Natural killer cell treated with Interleukin-12 subunit alpha and Interleukin-12 subunit beta and Interleukin-15 and Interleukin-18, amount 100 ng/mL, for 72 hours (primary cell): ENCODE results near the gene QRICH1. TPM values are rescaled to one million over a fixed set of nuclear protein-coding genes. Genes with fewer than 3 reads are reported as not detected.
"Not testable (repeated sequence)": the region's sequence is repeated elsewhere in the genome, so short reads cannot be mapped to it uniquely, and the experiment has no call there.

Experiments
- ATAC-seq, 2 donors: fragments of 150-1000 bp; cut with Tn5 transposase in 1 of 2; sonication (Bioruptor Pico), chemical (Tn5 transposase) in 1 of 2; 2 replicates each; pipeline ENCODE4 v1.10.0; 2021
- DNase-seq: peaks from one replicate; pipeline ENCODE4 v3.0.0; 2022; ENCODE audit warnings: low spot score
- H3K27ac Mint-ChIP-seq, 2 donors: 1 replicate in 1 of 2; 2 replicates in 1 of 2; pipeline ENCODE4 v1.8.0; 2022; ENCODE audit warnings: mixed read lengths in 2 of 2, mild to moderate bottlenecking in 1 of 2, moderate library complexity in 1 of 2
- H3K27me3 Mint-ChIP-seq, 2 donors: 1 replicate in 1 of 2; 2 replicates in 1 of 2; pipeline ENCODE4 v1.8.0; 2022; ENCODE audit warnings: mixed read lengths in 2 of 2
- H3K36me3 Mint-ChIP-seq: one replicate; pipeline ENCODE4 v1.8.0; 2022; ENCODE audit warnings: mixed read lengths
- H3K4me1 Mint-ChIP-seq, 2 donors: 1 replicate in 1 of 2; 2 replicates in 1 of 2; pipeline ENCODE4 v1.8.0; 2022; ENCODE audit warnings: low read depth in 2 of 2, mixed read lengths in 2 of 2, mild to moderate bottlenecking in 1 of 2
- H3K4me3 Mint-ChIP-seq: one replicate; pipeline ENCODE4 v1.8.0; 2022; ENCODE audit warnings: mixed read lengths
- H3K9me3 Mint-ChIP-seq: 2 replicates; pipeline ENCODE4 v1.8.0; 2022; ENCODE audit warnings: mixed read lengths
- total RNA-seq, 2 donors: library from RNA; stranded (reverse); gene quantifications; one replicate each; pipeline ENCODE4 v1.2.3, GENCODE V29; 2022

The QRICH1 gene
- total RNA-seq, 2 donors from 2014 or later, result 127 to 145 TPM

GRCh38 chr3:49015072-49015471 is 78.8 kb downstream of the QRICH1 start:
- Mint-ChIP-seq H3K36me3 (no peaks in the 10 kb centered on the region), H3K9me3 (no peaks in the 10 kb centered on the region), H3K4me3 (no peak overlapping the region), H3K27ac (no peak overlapping the region), H3K27me3 (no peaks in the 10 kb centered on the region), H3K4me1 (peaks cover 11 to 17% of the 10 kb centered on the region in 2 donors)
- DNase-seq, result no peak
- ATAC-seq, result no peak

- DNase-seq (no peak), ATAC-seq (peak in 1 of 2 donors; percentile 22)
- no peaks in the 10 kb centered on the region for H3K27me3 Mint-ChIP-seq
- no peaks in the 10 kb centered on the region for H3K9me3 Mint-ChIP-seq
- no peak overlapping the region for H3K4me3 Mint-ChIP-seq
- H3K36me3 Mint-ChIP-seq, result no peaks in the 10 kb centered on the region
- H3K27ac Mint-ChIP-seq, result no peak overlapping the region
- H3K4me1 Mint-ChIP-seq, result peaks cover 17 to 22% of the 10 kb centered on the region in 2 donors
Measured at GRCh38 chr3:49013738-49014660, 79.9 kb downstream of the QRICH1 start.

GRCh38 chr3:49013113-49013737 is 80.6 kb downstream of the QRICH1 start:
- no peak overlapping the region for H3K4me3 Mint-ChIP-seq
- H3K9me3 Mint-ChIP-seq, result no peaks in the 10 kb centered on the region
- no peaks in the 10 kb centered on the region for H3K36me3 Mint-ChIP-seq
- H3K27me3 Mint-ChIP-seq, result no peaks in the 10 kb centered on the region
- H3K4me1 Mint-ChIP-seq, result peaks cover 17 to 24% of the 10 kb centered on the region in 2 donors
- DNase-seq (no peak), ATAC-seq (no peak)
- H3K27ac Mint-ChIP-seq, result no peak overlapping the region

DNA sequence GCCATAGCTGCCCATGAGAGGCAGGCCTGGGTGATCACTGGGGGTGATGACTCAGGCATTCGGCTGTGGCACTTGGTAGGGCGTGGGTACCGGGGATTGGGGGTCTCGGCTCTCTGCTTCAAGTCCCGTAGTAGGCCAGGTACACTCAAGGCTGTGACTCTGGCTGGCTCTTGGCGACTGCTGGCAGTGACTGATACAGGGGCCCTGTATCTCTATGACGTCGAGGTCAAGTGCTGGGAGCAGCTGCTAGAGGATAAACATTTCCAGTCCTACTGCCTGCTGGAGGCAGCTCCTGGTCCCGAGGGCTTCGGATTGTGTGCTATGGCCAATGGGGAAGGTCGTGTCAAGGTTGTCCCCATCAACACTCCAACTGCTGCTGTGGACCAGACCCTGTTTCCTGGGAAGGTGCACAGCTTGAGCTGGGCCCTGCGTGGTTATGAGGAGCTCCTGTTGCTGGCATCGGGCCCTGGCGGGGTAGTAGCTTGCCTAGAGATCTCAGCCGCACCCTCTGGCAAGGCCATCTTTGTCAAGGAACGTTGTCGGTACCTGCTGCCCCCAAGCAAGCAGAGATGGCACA is 81.3 kb downstream of the QRICH1 start:
- H3K9me3 Mint-ChIP-seq, result no peaks in the 10 kb centered on the region
- H3K36me3 Mint-ChIP-seq, result no peaks in the 10 kb centered on the region
- no peak overlapping the region for H3K4me3 Mint-ChIP-seq
- H3K27ac Mint-ChIP-seq, result peak overlapping the region in 1 of 2 donors; percentile 47
- peaks cover 22 to 24% of the 10 kb centered on the region in 2 donors for H3K4me1 Mint-ChIP-seq
- no peak for DNase-seq
- no peaks in the 10 kb centered on the region for H3K27me3 Mint-ChIP-seq
- ATAC-seq, result no peak

DNA sequence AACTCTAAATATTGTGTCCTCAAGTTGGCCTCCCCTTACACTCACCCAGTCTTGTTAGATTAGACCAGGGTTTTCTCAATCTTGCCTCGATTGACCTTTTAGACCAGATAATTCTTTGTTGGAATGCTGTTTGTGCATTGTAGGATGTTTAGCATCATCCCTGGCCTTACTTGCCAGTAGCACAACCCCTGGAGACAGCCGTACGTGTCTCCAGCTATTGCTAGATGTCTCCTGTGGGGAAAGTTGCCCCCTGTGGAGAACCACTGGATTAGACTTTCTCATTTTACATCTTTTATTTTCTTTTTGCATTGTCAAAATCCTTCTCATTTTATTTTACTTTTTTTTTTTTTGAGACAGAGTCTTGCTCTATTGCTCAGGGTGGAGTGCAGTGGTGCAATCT is 84.5 kb downstream of the QRICH1 start:
- ATAC-seq (no peak), DNase-seq (no peak)
- Mint-ChIP-seq H3K36me3 (no peaks in the 10 kb centered on the region), H3K27ac (peak overlapping the region in 1 of 2 donors; percentile 100), H3K4me1 (peaks cover 24 to 26% of the 10 kb centered on the region in 2 donors), H3K4me3 (peak overlapping the region; percentile 99), H3K9me3 (no peaks in the 10 kb centered on the region), H3K27me3 (no peaks in the 10 kb centered on the region)

DNA sequence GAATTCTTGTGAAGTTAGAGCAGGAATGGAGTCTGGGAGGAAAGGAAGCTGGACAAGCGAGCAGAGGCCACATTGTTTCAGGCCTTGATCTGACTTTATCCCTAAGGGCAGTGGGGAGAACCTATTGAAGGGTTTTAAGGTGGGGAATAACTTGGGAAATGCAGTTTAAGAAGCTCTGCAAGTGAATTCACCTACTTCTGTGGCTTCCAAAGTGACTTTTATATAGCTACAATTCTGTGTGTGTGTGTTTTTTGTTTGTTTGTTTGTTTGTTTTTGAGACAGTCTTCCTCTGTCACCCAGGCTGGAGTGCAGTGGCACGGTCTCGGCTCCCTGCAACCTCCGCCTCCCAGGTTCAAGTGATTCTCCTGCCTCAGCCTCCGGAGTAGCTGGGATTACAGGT is 85.2 kb downstream of the QRICH1 start:
- H3K27me3 Mint-ChIP-seq, ATAC-seq, H3K9me3 Mint-ChIP-seq, DNase-seq, H3K36me3 Mint-ChIP-seq: not testable (repeated sequence)
- H3K4me1 Mint-ChIP-seq, result peaks cover 24 to 26% of the 10 kb centered on the region in 2 donors
- H3K4me3 Mint-ChIP-seq, result peak overlapping the region; percentile 99
- peak overlapping the region; percentile 99 to 100 for H3K27ac Mint-ChIP-seq

DNA sequence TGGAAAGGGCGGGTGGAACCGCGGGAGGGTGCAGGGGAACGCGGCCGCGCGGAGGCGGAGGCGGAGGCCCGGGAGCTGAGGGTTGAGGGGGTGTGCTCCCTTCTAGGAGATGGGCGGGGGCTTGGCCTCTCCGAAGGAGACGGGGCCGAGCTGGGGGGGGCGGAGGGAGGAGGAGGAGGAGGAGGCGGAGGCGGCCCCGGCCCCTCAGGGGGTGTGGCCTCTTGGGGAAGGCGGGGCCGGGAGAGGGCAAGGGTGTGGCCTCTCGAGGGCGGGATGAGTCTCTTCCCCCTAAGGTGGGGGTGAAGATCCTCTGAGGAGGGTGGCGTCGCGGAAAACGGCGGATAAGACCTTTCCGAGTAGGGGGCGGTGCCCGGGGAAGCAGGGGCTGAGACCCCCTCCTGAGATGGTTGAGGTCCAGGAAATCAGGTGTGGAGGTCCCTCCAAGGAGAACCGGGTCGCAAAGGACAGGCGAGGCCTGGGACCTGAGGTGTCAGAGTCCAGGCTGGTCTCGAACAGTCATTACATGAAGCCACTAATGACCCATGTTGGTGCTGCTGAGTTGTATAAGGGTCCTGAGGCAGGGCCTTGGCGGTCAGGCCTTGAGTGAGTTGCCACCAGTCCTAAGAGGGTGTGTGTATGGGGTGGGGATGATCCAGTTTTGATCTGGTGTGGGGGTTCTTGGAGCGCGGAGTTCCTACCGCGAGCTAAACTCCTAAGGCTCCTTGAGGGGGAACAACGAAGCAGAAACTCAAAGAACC is 85.9 kb downstream of the QRICH1 start:
- Mint-ChIP-seq H3K9me3 (no peaks in the 10 kb centered on the region), H3K27ac (peak overlapping the region; percentile 99 to 100), H3K4me3 (peak overlapping the region; percentile 99), H3K36me3 (no peaks in the 10 kb centered on the region), H3K4me1 (peaks cover 24 to 26% of the 10 kb centered on the region in 2 donors), H3K27me3 (no peaks in the 10 kb centered on the region)
- peak; percentile 80 to 82 for ATAC-seq
- peak; percentile 91 for DNase-seq

DNA sequence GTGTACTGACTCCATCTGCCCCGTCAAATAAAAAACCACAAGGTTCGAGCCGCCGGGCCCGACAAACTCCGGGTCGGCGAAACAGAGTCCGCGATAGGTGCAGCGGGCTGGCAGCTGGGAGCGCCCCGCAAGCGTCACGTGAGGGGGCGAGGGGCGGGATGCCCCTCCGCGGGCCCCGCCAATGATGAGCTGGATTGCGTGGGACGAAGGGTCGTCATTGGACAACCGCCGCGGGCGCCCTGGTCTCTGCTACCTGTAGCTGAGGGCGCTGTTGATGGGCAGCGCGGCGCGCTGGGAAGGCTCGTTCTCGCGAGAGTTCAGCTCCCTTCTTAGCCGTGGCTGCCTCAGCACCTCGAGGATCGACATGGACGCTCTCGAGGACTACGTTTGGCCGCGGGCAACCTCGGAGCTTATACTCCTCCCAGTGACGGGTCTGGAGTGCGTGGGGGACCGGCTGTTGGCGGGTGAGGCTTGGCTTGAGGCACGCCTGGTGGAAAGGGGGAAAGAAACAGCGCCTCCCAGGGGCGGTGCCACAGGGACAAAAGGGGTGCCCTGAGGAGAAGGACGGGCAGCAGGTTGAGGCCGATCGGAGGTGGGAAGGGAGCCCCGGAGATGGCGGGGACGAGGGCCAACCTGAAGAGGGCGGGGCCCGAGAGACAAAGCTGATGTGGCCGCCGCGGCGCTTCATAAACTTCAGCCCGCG is 86.7 kb downstream of the QRICH1 start, which contains the start of gene WDR6:
WDR6 (plus strand) TSS at position 324 of the 703 bp plus-strand sequence; CDS start at position 365, 41 bp downstream.
- Mint-ChIP-seq H3K4me3 (peak within 1 kb of the TSS; percentile 99), H3K9me3 (no peaks in the 10 kb centered on the region), H3K27me3 (no peaks in the 10 kb centered on the region), H3K4me1 (peaks cover 24 to 26% of the 10 kb centered on the region in 2 donors), H3K36me3 (no peaks in the 10 kb centered on the region), H3K27ac (peak within 1 kb of the TSS; percentile 99 to 100)
- ATAC-seq, result peak; percentile 94 to 95
- peak; percentile 98 for DNase-seq

GRCh38 chr3:49006408-49007067 is 87.3 kb downstream of the QRICH1 start:
- ATAC-seq (no peak), DNase-seq (no peak)
- Mint-ChIP-seq H3K9me3 (no peaks in the 10 kb centered on the region), H3K27me3 (no peaks in the 10 kb centered on the region), H3K27ac (peak overlapping the region; percentile 99 to 100), H3K4me1 (peaks cover 22 to 24% of the 10 kb centered on the region in 2 donors), H3K4me3 (peak overlapping the region; percentile 99), H3K36me3 (no peaks in the 10 kb centered on the region)

DNA sequence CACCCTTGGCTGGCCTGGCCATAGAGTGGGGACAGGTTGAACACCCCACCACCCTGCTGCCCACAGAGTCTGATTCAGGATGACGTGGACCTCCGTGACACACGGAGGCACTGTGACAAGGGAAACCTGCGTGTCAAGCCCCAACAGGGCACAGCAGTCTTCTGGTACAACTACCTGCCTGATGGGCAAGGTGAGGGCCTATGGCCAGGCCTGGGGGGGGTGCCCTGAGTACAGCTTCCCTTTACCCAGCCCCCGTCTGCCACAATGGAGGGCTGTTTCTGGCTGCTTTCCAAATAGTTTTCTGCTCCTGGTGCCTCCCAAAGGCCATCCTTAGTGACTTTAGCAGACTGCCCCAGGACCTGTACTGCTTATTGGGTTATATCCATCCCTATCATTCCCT is 87.9 kb downstream of the QRICH1 start:
- Mint-ChIP-seq H3K27me3 (no peaks in the 10 kb centered on the region), H3K36me3 (no peaks in the 10 kb centered on the region), H3K9me3 (no peaks in the 10 kb centered on the region), H3K4me3 (peak overlapping the region; percentile 99), H3K27ac (peak overlapping the region; percentile 99 to 100), H3K4me1 (peaks cover 22 to 24% of the 10 kb centered on the region in 2 donors)
- ATAC-seq (no peak), DNase-seq (no peak)

- Mint-ChIP-seq H3K27me3 (no peaks in the 10 kb centered on the region), H3K9me3 (no peaks in the 10 kb centered on the region), H3K4me1 (peaks cover 22 to 24% of the 10 kb centered on the region in 2 donors), H3K4me3 (no peak overlapping the region), H3K36me3 (no peaks in the 10 kb centered on the region), H3K27ac (no peak overlapping the region)
- DNase-seq (no peak), ATAC-seq (no peak)
Measured at GRCh38 chr3:49005303-49005680, 88.6 kb downstream of the QRICH1 start.
